Middle frontal gyrus (tissue), 1 donor: ENCODE results near the gene SNIP1.
A peak's percentile ranks its signal among the peaks of the same experiment; 100 is the strongest.
"Not testable (repeated sequence)": the region's sequence is repeated elsewhere in the genome, so short reads cannot be mapped to it uniquely, and the experiment has no call there.

ENCODE experiments used
- DNase-seq: peaks from one replicate; pipeline ENCODE4 v3.0.0-alpha.2; 2015; ENCODE audit warnings: low spot score; ENCODE audit errors: extremely low spot score

The SNIP1 gene

DNA sequence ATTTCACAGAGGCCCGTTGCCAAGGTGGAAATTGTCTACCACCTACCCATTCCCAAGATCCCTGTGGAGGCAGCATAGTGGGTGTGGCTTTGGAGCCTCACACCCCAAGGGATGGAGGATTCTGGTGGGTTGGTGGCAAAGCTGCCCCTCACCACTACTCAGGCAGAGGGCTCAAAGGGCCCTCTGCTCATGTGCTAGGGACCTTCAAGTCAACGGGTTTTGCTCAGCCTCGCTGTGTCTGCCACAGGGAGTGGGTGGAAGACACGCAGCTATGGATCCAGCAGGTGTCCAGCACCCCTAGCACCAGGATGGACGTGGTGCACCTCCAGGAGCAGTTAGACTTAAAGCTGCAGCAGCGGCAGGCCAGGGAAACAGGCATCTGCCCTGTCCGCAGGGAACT, 5.0 kb upstream of the SNIP1 start:
- DNase-seq = no peak

DNA sequence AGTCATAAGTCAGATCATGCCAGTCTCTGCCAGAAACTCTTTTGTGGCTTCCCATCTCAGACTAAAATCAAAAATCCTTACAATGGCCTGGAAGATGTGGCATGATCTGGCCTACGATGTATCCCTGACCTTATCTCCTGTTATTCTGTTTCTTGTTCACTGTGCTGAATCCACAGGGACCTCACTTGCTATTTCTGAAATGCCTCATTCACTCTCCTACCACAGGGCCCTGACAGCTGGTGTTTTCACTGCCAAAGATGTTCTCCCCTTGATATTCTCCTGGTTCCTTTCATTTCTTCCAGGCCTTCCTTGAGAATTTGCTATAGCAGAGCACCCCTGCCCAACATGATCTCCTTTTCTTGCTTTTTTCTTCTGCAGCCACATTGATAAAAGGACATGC, 4.3 kb upstream of the SNIP1 start:
- no peak for DNase-seq

DNA sequence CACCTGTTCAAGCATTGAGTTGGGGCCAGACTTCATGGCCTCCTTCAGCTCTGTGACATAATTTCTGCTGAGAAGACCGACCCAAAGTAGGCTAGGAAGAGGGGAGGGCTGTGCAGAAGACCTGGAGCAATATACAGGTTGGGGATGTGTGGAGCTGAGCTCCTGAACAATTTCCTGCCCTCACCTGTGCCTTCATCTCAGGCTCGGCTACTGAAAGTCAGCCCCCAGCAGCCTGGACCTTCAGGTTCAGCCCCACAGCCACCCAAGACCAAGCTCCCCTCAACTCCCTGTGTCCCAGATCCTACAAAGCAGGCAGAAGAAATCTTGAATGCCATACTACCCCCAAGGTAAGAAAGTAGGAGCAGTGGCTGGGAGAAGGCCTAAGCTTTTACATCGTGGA, 3.3 kb upstream of the SNIP1 start:
- DNase-seq = no peak

DNA sequence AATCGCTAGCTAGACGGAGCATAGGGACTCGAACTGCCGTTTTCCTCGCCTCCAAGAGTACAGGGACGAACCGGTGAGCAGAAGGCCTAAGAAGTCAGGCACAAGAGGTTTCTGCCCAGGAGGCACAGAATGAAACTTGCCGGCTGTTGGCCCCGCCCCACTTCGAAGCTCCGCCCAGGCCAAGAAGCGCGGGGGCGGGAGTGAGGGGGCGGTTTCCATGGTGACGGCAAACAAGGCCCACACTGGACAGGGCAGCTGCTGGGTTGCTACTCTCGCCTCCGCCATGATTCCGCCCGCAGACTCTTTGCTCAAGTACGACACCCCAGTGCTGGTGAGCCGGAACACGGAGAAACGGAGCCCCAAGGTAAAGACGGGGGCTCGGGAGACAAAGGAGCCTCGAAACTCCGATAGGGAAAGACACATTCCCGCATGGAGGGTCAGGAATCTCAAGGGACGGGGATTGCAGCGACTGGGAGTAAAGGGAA, 2.7 kb upstream of the SNIP1 start, which contains the start of gene DNALI1:
DNALI1 (plus strand) TSS at position 229 of the 485 bp plus-strand sequence; CDS start at position 284, 55 bp downstream.
- DNase-seq = peak; percentile 50

DNA sequence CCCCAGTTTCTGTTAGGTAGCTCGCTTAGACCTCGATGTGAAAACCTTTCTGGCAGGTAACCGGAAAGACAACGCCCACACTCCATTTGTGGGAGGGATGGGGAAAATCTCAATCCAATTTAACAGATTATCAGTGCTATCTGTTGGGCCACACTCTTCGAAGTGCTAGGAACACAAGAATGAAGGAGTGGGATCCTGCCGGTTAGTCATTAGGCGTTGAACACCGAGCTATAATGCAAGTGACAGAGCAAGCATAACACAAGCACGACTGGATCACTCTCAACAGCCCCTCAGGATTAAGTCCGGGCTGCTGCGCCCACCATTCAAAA, 531 bp downstream of the SNIP1 start:
- DNase-seq = no peak

DNA sequence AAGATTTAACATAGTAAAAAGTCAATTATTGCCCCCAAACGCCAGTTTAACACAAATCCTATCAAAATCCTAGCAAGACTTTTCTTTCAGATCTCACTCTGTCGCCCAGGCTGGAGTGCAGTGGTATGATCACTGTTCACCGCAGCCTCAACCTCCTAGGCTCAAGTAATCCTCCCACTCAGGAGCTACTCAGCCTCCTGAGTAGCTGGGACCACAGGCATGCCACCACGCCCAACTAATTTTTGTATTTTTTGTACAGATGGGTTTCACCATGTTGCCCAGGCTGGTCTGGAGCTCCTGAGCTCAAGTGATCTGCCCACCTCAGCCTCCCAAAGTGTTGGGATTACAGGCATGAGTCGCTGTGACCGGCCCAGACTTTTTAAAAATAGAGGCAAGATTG, 4.8 kb downstream of the SNIP1 start:
- DNase-seq = no peak

DNA sequence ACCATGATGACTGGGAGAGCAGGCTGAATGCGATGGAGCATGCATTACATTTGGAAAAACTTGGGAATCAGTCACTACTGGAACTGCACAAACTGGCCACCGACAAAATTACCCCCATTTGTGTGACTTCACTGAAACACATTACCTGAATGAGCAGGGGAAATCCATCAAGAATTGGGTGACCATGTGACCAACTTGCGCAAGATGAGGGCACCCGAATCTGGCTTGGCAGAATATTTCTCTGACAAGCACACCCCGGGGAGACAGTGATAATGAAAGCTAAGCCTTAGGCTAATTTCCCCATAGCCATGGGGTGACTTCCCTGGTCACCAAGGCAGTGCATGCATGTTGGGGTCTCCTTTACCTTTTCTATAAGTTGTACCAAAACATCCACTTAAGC, 9.1 kb downstream of the SNIP1 start:
- DNase-seq = no peak

DNA sequence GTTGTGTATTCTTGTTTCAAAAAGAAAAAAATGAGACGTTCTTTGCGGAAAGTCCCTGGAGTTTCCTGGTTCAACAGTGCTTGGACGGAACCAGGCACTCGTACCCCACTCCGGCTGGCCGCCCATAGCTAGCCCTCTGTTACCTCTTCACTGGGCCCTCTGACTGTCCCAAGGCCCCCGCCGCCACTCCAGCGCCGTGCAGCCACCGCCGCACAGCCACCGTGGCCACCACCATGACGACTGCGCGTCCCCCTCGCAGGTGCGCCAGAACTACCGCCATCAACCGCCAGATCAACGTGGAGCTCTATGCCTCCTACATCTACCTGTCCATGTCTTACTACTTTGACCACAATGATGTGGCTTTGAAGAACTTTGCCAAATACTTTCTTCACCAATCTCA, 9.6 kb downstream of the SNIP1 start:
- no peak for DNase-seq

DNA sequence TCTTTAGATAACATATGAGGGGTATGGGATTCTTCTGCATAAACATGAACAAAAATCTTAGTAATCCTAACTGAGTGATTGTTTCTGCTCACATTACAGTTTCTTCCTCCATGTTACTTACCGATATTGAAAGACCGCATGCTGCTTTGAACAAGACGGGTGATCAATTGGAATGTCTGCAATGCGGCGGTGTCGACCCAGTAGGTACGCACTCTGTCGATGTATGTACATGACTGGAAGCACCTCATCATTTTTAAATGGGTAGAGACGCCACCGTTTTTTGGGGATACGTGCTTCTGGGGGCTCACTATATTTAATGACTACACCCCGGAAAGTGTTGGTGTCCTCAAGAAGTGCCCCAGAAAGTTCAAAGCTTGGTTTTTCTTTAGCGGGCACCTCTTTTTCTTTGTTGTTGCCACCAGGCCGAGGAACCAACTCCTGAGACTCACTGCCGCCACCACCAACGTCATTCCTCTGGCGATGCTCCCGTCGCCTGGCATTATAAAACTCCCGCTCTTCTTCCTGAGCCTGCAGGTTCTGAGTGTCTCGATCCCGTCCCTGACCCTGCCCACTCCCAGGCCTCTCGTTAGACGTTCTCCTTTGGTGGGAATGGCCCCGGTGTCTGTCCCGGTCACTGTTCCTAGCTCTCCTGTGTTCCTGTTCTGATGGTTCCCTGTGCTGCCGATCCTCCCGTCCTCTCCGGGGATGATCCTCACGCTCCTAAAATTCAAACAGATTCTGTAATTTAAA, 13.9 kb downstream of the SNIP1 start:
- no peak for DNase-seq

DNA sequence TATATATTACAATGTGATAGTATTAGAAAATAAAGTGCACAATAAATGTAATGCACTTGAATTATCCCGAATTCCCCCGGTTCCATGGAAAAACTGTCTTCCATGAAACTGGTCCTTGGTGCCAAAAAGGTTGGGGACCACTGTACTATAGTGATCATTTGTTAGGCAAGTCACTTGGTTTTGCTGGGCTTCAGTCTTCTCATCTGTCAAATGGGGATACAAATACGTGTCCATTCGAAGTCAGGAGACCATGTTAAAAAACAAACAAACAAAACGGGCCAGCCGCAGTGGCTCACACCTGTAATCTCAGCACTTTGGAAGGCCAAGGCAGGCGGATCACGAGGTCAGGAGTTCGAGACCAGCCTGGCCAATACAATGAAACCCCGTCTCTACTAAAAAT, 14.9 kb downstream of the SNIP1 start:
- not testable (repeated sequence) for DNase-seq

DNA sequence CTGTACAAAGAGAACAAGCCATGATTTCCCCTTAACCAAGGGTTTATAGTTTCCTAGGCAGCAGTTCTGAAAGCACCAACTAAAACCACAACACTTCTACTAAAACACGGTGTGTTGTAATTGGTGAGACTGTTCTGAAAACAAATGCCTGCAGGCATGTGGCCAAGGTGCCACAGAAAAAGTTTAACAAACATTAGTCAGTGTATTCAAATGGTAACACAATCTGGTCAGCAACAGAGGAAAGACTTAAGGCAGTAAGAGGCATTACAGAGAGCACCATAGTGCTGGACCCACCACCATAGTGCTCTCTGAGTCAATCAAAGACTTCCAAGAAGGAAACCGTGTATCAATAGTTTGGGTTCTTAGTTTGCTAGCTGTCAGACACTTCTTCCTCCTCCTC, 16.7 kb downstream of the SNIP1 start:
- DNase-seq = no peak

DNA sequence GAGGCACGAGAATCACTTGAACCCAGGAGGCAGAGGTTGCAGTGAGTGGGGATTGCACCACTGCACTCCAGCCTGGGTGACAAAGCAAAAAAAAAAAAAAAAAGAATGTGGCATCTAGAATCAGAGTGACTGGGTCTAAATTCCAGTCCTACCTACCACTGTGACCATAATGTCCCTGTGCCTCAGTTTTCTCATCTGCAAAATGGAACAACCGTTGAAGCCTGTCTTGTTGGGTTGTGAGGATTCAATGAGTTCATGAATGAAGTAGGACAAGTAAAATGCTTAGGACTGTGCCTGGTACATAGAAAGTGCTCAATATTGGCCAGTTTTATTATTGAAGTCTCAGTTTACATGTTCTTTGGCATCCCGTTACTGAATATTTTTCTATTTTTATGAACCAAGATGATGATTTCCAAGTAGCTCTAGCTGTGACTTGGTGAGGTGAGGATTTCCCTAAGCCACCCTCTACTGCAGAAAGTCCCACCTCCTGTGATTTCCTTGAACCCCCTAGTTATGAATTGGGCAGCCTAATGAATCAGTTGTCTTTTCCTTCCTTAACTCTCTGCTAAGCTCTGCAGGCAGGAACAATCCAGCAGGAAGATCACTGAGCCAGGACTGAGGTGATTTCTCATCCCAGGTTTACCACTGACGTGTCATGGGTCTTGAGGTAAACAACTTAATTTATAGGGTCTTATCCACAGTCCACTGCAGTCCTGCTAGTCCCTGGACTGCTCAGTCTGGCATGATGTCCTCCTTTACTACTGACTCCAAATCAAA, 20.6 kb downstream of the SNIP1 start:
- no peak for DNase-seq

DNA sequence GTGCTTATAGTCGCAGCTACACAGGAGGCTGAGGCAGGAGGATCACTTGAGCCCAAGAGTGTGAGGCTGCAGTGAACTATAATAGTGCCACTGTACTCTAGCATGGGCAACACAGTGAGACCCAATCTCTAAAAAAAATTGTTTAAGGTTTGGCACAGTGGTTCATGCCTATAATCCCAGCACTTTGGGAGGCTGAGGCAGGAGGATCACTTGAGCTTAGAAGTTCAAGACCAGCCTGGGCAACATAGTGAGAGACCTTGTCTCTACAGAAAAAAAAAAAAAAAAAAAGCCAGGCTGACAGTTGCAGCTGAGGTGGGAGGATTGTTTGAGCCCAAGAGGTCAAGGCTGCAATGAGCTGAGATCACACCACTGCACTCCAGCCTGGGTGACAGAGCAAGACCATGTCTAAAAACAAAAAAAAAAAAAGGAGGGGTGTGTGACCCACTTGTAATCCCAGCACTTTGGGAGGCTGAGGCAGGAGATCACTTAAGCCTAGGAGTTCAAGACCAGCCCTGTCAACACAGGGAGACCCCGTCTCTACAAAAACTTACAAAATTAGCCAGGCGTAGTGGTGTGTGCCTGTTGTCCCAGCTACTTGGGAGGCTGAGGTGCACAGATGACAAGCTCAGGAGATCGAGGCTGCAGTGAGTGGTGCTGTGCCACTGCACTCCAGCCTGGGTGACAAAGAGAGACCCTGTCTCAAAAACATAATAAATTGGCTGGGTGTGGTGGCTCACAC, 21.5 kb downstream of the SNIP1 start:
- not testable (repeated sequence) for DNase-seq

DNA sequence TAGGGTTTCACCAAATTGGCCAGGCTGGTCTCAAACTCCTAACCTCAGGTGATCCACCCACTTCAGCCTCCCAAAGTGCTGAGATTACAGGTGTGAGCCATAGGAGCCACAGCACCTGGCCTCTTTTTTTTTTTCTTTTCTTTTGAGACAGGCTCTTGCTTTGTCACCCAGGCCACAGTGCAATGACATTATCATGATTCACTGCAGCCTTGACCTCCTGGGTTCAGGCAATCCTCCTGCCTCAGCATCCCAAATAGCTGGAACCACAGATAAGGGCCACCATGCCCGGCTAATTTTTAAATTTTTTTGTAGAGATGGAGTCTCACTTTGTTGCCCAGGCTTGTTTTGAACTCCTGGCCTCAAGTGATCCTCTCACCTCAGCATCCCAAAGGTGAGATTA, 24.2 kb downstream of the SNIP1 start:
- not testable (repeated sequence) for DNase-seq

DNA sequence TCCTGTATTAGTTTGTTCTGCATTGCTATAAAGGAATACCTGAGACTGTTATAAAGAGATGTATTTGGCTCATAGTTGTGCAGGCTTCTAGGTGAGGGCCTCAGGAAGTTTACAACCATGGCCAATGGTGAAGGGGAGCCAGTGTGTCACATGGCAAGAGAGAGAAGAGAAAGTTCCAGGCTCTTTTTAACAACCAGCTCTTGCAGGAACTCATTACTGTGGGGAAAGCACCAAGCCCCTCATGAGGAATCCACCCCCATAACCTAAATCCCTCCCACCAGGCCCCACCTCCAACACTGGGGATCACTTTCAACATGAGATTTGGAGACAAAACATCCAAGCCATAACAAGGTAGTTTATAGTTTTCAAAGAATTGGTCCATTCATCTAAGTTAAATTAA, 34.5 kb downstream of the SNIP1 start:
- no peak for DNase-seq

DNA sequence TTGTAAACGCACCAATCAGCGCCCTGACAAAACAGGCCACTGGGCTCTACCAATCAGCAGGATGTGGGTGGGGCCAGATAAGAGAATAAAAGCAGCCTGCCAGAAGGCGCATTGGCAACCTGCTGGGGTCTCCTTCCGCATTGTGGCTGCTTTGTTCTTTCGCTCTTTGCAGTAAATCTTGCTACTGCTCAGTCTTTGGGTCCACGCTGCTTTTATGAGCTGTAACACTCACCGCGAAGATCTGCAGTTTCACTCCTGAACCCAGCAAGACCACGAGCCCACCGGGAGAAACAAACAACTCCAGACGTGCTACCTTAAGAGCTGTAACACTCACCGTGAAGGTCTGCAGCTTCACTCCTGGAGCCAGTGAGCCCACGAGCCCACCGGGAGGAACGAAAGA, 35.2 kb downstream of the SNIP1 start:
- DNase-seq = not testable (repeated sequence)

DNA sequence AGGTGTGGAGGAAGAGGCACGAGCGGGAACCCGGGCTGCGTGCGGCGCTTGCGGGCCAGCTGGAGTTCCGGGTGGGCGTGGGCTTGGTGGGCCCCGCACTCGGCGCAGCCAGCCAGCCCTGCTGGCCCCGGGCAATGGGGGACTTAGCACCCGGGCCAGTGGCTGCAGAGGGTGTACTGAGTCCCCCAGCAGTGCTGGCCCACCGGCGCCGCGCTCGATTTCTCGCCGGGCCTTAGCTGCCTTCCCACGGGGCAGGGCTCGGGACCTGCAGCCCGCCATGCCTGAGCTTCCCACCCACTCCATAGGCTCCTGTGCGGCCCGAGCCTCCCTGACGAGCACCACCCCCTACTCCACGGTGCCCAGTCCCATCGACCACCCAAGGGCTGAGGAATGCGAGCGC, 35.9 kb downstream of the SNIP1 start:
- not testable (repeated sequence) for DNase-seq

DNA sequence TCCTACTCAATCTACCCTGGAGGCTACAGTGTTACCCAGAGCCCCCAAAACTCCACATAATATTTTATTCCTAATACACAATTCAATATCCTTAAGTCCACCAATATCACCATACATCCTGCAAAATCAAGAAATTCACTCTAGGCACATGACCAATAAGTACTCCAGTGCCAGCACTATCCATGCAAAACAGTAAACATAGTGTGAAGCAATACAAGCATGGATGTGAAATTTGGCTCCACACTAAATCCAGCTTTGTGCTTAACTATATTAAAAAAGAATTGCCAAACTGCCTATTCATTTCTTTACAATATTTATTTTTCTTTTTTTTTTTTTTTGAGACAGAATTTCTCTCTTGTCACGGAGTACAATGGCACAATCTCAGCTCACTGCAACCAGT, 36.5 kb downstream of the SNIP1 start:
- DNase-seq = no peak

DNA sequence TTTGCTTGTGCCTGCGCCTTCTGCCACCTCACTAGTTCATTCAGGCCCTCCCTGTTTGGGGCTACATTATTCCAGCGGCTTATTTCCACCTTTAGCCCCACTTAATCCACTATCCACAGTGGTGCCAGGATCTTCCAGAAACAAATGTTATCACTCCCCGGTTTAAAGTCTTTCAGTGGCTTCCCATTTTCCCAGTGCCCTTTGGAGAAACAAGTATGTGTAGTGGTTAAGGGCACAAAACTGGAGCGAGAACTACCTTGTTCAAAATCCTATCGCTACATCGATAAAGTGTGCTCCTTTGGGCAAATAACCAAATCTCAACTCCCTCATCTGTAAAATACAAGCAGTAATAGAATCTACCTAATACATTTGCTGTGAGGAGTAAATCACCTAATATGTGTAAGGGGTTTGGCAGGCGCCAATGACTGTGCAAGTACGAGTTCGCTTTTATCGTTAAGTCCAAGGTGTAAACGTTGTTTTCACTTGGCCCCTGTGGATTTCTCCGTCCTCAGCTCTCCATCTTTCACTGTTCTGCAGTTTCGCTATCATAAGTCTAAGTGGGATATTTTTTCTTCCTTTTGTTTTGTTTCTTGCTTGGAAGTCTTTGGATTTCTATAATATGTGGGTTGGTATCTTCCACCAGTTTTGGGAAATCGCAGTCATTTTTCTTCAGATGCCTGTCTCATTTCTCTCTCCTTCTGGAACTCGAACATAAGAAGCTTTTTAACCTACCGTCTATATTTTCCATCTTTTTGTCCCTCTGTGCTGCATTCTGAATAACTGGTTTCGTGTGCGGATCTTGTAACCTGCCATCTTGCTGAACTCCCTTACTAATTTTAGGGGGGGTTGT, 38.7 kb downstream of the SNIP1 start:
- DNase-seq = no peak

DNA sequence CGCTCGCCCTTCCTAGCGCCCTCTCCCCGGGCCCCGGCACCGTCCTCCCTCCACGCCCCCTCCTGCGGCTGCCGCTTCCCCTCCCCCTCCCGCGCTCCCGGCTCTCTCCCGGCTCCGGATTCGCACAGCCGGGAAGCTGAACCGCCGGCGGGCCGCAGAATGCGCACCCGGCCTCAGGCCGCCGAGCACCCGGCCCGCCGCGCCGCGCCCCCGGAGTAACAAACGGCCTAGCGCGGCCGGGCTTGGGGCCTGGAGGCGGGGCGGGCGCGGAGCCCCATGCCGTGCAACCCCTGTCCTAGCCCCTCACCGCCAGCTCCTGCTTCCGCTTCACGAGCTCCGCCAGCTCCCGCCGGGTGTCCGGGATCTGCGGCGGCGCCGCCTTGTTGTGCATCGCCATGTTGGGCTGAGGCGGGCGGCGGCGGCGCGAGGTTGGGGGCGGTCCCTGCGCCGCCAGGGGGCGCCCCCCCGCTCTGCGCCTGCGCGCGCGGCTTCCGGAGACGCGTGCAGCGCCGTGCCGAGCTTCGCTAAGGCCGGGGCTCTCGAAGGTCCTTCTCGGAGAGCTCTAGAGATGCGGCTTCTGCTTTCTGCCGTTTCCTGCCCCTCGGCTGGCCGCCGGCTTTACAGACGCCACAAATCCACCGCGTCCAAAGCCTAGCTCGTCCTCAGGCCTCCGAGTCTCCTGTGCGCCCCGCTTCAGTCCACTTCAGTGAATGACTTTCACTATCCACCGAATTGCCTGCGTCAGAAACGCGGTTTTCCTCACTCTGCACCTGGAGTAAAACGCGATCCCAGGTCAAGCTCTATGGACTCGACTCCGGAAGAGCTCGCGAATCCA, 39.5 kb downstream of the SNIP1 start, which contains the start of gene MEAF6:
MEAF6 (minus strand) TSS at position 417 of the 835 bp plus-strand sequence; CDS start at position 397, 20 bp downstream.
- DNase-seq = peak; percentile 62
